Fibroblast of peridontal ligament (primary cell): ENCODE data around the gene RNF32.
"Not testable (repeated sequence)": the region's sequence is repeated elsewhere in the genome, so short reads cannot be mapped to it uniquely, and the experiment has no call there.

ENCODE experiments used
- DNase-seq: peaks from one replicate; pipeline ENCODE4 v3.0.0-alpha.2; 2010; ENCODE audit errors: extremely low read depth

RNF32 gene

GRCh38 chr7:156614434-156615264 is 25.9 kb upstream of the RNF32 start:
- no peak for DNase-seq

GRCh38 chr7:156616269-156617202 is 24.0 kb upstream of the RNF32 start:
- no peak for DNase-seq

DNA sequence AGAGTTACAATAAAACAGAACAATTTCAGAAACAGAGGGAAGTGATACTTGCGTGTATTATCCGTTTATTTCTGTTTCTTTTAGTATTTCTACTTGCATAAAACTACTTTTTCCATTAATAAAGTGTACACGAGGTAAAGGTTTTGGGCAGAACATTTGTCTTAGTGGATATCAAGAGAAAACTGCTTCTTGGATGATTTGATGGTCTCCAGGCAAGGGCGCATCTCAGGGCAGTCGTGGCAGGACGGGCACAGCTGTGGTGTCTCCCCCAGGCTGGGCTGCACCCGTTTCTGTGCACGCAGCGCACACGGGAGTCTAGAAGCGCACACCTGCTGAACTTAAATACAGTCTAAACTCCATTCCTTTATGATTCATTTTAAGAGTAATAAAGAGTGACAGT is 23.4 kb upstream of the RNF32 start:
- no peak for DNase-seq

GRCh38 chr7:156618078-156618779 is 22.3 kb upstream of the RNF32 start:
- no peak for DNase-seq

DNA sequence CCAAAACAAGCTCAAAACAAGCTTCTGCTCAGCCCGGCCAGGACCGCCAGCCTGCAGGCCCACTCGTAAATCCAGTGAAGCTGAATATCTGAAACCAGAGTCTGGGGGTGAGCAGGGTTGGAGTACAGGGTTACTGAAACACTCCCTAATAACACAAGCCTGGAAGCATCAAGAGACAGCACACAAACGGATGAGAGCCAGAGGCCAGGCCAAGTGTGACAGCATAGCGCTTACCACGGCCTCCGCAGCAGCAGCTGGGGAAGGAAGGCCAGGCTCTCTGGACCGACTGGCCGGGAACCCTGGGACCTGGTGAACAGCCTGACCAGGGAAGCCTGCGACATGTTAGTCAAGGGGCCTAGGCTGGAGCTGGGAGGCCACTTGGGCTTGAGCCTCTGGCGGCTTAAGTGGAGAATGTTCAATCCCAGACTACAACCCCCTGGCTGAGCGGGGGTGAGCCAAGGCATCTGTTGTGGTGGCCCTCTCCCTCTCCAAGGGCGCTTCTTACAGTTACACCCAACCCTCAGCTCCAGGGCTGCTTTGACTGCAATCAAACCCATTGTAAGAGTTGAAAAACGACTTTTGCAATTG is 21.7 kb upstream of the RNF32 start:
- DNase-seq: no peak

DNA sequence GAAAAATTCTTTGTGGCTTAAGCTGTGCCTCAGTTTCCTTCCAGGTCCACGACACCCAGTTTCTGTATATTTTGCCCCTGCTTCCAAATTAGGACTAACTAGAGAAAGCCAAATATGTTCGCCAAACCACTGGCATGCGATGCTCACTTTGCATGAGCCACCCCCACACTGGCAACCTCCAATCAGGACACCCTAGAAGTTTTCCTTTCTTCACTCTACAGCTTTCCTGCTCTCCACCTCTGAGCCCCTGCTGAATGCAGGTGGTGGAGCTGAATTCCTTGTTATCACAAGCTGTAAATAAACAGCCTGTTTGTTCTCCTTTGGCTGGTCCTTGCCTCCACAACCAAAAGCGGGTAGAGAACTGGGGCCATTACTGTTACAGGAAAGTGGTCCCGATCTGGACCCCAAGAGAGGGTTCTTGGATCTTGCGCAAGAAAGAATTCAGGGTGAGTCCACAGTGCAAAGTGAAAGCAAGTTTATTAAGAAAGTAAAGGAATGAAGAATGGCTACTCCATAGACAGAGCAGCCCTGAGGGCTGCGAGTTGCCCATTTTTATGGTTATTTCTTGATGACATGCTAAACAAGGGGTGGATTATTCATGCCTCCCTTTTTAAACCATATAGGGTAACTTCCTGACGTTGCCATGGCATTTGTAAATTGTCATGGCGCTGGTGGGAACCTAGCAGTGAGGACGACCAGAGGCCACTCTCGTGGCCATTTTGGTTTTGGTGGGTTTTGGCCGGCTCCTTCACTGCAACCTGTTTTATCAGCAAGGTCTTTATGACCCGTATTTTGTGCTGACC is 20.9 kb upstream of the RNF32 start:
- not testable (repeated sequence) for DNase-seq

GRCh38 chr7:156620291-156620675 is 20.3 kb upstream of the RNF32 start:
- no peak for DNase-seq

DNA sequence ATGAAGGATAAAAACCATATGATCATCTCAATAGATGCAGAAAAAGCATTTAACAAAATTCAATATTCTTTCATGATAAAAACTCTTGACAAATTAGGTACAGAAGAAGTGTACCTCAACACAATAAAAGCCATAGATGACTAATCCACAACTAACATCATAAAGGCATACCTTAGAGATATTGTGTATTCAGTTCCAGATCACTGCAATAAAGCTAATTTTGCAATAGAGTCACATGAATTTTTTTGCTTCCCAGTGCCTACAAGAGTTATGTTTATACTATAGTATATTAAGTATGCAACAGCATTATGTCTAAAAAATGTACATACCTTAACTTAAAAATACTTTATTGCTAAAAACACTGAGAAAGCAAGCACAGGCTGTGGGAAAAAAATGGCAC is 18.9 kb upstream of the RNF32 start:
- DNase-seq: no peak

DNA sequence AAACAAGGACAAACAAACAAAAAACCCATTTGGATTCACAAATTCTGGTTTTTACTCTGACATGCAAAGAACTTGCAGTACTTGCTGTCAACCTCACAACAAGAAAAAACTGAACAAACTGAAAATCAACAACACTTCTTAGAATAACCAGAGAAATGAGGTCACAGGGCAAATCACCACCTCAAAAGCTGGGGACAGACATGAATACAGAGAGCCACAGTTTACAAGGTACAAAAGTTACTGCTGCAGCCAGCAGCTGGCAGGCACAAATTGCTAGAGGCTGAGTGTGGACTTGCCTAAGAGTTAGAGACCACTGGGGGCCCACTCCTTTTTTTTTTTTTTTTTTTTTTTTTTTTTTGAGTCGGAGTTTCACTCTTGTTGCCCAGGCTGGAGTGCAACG is 15.0 kb upstream of the RNF32 start:
- DNase-seq: no peak

- no peak for DNase-seq
Observed at GRCh38 chr7:156626220-156626895, 14.2 kb upstream of the RNF32 start.

- DNase-seq: no peak
Observed at GRCh38 chr7:156628562-156628961, 12.0 kb upstream of the RNF32 start.

- no peak for DNase-seq
Observed at GRCh38 chr7:156629873-156630272, 10.7 kb upstream of the RNF32 start.

DNA sequence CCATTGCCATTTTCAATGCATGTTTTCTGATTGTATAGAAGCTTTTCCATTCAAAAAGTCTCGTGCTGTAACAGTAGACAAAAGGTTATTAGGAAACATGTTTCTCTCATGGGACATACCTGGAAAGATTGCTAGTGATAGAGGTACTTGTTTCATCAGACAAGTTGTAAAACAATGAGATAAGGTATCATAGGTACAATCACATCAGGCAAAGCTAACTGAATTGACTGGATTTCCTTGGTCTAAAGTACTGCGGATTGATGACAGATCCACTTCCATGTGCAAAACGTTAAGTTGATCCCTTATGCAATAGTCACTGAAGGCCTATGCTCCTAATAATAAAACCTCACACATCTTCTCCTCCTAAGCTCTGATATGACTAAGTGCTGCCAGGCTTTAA is 6.5 kb upstream of the RNF32 start:
- DNase-seq: no peak

DNA sequence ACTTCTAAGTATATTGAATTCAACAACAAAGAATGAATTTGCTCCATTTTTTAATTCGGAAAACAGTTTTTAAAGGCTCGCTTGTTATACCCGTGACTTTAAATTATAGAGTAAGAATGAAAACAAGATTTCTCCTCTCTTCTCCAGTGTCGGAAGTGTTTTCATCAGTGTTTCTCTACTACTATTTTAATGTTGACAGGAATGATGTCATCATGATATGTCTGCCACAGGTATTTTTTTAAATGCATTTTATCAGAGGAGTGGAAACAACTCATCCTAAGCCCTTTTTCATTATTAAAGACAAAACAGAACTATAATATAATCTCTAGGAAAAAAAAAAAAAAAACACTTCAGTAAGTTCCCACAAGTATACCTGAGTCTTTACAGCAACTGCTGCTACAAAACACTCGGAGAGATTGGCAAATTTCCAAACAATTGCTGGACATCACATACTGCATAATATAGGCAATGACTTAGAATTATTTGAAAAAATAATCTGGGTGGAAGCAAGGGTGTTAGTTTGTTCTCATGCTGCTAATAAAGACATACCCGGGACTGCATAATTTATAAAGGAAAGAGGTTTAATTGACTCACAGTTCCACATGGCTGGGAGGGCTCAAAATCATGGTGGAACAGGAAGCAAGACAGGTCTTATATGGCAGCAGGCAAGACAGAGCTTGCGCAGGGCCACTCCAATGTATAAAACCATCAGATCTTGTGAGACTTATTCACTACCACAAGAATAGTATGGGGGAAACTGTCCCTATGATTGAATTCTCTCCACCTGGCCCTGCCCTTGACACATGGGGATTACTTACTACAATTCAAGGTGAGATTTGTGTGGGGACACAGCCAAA is 4.8 kb upstream of the RNF32 start:
- DNase-seq: no peak

- not testable (repeated sequence) for DNase-seq
Observed at GRCh38 chr7:156637093-156637492, 3.5 kb upstream of the RNF32 start.

GRCh38 chr7:156638443-156639077 is 2.0 kb upstream of the RNF32 start:
- no peak for DNase-seq

- DNase-seq: no peak
Observed at GRCh38 chr7:156639426-156640256, 933 bp upstream of the RNF32 start.

DNA sequence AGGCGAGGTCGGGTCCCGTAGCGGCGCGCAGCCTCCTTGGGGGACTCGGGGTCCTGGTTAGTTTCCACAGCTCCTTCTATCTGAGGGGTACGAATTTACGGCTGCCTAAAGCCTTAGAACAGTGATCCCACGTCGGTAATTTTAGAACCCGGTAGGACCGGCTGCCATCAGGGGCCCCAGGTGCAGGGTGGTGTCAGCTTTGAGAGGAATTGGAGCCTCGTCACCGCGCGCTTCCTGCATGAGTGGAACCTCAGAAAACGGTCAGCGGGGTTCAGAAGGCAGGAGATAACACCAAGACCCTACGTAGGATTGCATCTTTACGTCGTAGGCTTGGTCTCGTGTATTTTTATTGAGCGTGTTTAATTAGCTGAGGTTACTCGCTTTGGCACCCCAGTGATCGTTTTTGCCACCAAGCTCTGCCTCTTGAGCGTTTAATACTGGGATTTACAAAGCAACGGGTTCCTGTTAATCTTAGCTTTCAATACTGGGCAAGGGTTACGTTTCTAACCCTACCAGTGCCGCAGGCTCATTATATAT is 443 bp downstream of the RNF32 start:
- DNase-seq: no peak
